HTR-8/SVneo (cell line): Measurements from ENCODE around the gene SUMO3.

Experiments
- DNase-seq: peaks from one replicate; pipeline ENCODE4 v3.0.0; 2011; ENCODE audit warnings: low spot score, mixed read lengths; ENCODE audit not compliant: insufficient read length
- FAIRE-seq: peaks from 2 replicates; lab custom pipeline; 2011; peaks lifted over from hg19 to GRCh38; lab: Jason Lieb, UNC

Gene SUMO3

DNA sequence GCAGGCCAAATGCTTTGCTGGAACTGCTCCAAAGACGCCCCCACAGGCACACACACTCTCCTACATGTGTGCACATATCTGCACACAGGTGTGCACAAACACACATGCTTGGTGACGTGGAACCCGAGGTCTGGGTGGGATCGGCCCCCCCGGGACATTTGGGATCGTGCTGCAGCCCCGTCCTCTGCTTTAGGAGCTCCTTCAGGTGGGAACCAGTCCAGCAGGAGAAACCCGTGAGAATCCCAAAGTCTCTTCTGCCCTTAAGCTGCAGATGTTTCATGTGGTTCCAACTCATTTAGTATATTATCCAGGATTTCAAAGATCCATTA, 54.8 kb downstream of the SUMO3 start:
- FAIRE-seq (no peak), DNase-seq (no peak)

DNA sequence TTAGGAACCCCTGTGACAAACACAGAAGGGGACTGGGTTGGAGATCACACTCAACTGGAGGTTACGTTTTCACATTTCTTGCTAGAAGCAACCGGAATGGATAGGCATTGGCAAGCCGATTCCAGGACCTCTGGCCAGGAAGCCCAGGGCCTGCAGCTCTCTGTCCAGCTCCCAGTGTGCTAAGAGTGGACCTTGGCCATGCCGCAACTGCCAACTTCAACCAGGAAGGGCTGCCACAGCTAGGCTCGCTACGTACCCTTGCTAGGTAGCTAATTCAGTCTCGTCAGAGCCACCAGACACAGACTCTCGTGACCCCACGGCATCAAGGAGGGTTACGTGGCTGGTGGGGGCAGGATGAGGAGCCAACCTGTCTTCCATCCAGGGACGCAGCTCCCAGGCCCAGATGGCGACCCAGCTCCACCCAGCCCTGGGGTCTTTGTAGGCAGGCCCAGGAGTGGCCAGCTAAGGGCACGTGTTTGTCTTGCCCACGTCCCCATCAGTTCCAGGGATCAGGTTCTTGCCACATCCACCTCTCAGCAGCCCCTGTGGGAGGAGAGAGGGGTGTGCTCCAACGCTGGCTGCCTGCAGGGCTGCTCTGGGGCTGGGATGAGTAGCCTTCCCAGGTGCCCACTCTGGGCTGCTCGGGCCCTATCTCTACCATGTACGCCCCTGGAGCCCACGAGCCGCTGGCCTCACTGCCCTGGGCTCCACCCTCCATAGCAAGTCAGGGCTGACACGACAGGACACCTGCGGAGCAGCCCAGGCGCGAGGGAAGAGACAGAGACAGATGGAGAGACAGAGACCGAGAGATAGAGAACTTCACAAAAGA, 55.4 kb downstream of the SUMO3 start:
- FAIRE-seq = no peak
- DNase-seq = no peak

DNA sequence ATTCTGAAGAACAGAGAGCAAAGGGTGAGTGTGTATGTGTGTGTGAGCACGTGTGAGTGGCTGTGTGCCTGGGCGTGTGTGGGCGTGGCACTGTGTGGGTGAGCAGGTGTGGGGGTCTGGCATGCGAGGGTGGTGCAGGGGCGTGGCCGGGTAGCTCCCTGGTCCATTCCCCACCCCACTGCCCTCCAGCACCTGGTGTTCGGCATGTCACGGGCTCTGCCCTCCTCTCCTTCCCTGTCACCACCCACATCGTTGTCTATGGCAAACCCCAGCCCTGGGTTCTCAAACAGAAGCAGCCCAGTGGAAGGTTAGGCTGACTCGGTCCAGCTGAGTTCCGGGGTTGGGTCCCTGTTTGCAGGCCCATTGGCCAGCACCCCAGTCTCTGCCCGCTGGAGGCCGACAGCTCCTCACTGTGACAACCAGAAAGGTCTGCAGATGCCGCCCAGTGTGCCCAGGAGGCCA, 56.1 kb downstream of the SUMO3 start:
- no peak for FAIRE-seq

DNA sequence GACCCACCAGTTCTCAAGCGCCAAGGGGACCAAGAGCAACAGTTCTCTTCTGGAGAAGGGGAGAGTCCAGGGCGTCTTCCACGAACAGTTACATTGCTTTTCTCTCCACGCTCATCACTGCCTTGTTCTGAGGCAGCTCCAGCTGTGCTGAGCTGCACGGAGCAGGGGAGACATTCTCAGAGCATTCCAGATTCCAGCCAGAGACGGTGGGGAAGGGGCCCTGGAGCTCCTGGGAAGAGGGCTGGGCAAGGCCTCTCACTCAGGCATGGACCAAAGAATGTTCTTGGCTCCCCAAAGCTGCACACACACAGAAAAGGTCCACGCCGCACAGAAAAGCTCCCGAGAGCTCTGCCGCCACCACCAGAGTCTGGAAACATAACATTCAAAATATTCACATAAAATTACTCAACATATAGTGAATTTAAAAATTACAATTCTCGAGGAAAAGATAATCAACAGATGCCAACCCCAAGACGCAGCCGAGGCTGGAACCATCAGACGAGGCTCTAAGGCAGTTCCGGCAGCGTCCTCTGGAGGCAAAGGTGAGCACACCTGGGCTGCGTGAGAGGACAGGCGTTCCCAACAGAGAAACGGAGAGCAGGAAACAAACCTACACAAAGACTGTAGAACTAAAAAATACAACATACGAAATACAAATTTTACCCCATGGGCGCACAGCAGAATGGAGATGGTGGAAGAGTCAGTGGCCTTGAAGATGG, 56.7 kb downstream of the SUMO3 start:
- no peak for FAIRE-seq

More for the DNA sequence above, 56.1 kb downstream of the SUMO3 start:
- no peak for DNase-seq

DNA sequence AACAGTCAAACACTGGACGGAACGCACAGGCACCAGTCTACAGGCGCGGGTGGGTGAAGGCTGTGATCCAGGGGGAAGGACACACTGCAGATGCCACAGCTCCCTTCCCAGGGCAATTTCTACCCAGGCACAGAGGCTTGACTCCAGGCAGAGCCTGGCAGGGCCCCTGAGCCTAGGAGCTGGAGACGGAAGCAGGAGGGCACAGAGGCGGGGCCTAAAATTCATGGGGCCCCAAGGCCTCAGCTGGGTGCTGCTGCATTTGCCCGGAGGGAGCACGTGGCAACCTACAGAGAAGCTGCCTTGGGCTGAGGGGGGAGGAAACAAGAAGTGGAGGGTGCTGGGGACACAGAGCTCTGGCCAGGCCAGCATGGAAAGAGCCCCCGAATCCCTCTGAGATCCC, 57.5 kb downstream of the SUMO3 start:
- DNase-seq = no peak
- FAIRE-seq = no peak

More for the DNA sequence above, 56.7 kb downstream of the SUMO3 start:
- no peak for DNase-seq

DNA sequence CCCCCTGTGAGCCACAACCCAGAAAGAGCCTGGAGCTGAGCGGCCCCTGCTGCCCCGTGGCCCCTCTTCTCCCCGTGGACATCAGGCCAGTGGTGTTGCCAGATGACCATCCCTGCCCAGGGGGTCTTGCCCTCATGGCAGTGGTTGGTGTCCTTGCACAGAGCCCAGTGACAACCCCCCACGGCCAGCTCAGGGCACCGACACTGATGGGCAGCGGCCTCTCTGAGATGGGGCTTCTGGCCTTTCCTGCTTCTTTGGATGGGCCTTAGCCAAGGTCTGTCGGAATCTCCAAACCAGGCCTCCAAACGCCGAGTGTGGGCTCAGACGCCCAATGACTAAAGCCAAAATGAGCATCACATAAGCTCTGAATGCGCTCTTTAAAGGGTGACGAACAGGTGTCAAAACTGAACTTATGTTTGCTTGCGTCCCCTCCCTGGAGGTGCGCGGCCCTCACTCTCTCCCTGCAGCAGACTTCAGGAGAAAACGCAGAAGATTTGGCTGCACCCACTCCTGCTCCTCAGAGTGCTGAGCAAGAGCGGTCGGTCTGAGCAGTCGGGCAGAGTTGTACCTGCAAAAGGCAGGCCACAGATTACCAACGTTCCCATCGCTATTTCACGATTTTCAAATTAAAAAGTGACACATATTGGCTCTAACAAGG, 58.1 kb downstream of the SUMO3 start:
- no peak for DNase-seq
- FAIRE-seq = no peak

DNA sequence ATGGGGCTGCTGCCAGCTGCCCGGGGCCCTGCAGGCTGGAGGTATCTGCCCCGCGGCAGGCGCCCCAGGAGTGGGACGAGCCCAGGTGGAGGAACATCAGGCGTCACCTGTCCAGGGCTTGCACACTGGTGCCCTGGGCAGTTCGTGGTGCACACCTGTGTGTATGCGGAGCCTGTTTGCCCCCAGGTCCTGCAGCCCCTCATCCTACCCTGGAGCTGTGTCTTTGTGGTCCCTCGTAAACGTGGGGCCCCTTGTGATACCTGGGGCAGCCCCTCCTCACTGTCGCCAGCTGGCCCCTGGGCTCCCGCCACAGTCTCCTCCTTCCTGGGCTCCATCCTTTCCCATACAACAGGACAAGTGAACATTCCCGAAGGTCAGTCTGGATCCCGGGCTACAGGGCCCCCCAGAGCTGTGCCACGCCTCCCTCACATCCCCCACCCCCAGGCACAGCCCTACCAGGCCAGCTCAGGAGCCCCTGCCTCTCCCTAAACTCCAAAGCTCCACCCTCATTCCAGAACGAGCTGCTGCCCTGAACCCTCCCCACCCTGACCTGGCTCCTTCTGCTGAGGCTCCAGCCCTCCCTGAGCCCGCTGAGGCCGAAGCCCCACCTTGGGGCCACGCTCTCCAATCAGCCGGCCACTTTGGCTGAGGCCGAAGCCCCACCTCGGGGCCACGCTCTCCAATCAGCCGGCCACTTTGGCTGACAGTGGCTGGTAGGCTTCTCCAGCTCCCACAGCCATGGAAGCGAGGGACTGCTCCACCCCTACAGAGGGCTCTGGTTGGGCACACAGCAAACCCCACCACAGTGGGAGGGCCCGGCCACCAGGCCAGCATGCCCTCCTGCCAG, 58.9 kb downstream of the SUMO3 start:
- no peak for DNase-seq
- no peak for FAIRE-seq

DNA sequence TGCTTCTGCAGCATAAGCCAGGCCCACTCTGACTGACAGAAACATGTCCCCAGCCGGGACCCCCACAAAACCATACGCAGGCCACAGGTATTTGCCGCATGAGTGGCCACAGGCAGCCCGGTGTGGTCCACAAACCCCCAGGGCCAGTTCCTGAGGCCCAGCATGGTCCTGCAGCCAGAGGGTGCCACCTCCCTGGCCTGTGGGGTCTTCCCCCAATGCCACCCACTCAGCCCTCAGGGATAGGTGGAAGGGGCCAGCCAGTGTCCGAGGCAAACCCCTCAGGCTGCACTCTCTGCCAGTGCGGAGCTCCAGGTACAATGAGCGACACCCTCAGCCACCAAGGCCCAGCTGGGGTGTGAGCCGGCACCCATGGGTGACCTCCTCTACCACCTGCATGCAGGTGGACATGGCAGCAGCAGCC, 59.7 kb downstream of the SUMO3 start:
- FAIRE-seq = no peak
- DNase-seq = no peak

DNA sequence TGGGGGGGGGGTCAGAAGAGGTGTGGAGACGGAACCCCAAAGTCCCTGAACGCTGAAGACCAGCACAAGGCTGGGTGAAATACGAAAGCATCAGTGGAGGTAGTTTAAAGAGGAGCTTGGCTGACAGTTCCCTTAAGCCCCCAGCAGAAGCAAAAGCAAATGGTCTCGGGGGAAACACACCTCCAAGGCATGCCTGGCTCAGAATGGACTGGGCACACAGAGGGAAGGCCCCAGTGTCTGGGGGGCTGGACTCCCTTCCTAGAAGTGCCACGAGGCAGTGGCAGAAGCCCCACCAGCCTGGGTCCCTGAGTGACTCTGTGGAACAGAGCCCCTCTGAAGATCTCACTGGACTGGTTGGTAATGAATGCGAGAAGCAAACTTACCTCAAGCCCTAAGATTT, 60.1 kb downstream of the SUMO3 start:
- DNase-seq = no peak
- FAIRE-seq = no peak

DNA sequence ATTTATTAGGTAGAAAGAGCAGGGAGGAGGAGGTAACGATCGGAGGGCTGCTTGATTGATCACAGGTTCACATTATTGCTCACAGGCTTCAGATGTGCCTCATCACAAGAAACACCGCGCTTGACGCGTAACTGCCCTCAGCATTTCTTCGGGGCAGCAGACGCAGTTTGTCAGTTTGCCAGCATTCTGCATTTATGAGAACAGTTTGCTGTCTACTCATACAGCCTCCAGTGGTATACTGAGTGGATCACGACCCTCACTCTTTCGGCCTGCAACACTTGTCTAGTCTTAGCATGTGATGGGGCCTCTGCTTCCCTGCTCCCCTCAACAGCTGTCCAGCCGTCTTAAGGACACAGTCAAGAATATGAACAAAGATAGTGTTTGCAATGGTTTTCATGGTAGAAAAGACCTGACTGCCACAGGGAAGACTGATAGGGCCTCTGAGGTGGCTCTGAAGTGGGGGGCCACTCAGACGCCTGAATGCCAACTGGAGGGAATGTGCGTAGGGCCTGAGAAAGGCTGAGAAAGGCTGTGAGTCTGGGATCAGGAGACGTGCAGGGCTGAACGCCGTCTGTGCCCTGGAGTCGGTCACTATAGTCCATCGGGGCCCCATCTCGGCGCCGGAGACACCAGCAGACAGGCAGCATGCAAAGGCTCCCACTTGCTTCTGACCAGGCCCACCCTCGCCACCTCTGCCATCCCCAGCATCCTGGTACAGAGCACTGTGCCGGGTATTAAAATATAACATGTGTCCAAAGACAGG, 61.3 kb downstream of the SUMO3 start:
- DNase-seq (no peak), FAIRE-seq (no peak)
